ENCODE measurements around the gene ZHX3.
"Not testable (repeated sequence)": the region's sequence is repeated elsewhere in the genome, so short reads cannot be mapped to it uniquely, and the experiment has no call there.

ZHX3 gene

DNA sequence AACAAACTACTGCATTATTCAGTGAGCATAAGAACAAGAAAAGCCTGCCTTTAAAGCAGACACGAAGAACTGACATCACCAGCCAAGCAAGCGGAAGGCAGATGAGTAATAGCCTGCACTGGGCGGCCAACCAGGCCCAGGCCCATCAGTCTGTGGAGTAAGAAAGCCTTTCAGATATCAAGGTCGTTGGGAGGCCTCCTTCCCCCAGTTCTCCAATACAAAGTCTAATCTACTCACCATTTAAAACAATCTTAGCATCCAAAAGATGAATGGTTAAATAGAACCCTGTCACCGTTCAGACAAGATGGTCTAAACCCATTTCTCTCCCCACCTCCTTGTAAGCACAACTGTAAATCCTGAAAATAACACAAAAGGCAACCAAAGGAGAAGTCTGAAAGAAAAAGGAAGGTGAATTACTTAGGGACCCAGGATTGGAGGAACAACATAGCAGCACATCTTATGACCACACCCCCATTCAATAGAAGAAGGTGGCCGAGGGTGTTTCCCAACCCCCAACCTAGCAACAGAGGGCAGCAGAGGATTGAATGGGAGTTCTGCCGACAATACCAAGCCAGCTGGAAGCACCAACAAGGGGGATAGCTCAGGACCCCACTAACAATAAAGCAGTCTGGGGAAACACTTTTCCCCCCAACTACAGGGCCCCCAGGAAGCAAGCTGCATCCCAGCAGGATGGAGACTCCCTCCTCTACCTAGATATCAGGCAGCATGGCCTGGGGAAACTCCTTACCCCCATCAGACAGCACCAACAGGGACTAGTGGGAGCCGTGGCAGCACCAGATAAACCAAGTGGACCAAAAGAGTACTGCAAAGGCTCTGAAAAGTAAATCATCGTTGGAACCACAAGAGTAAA, 67.9 kb downstream of the ZHX3 start:
- no peak for DNase-seq

GRCh38 chr20:41248368-41249024, 69.0 kb downstream of the ZHX3 start:
- DNase-seq = no peak

- no peak for DNase-seq
Measured at GRCh38 chr20:41247523-41248367, 69.8 kb downstream of the ZHX3 start.

DNA sequence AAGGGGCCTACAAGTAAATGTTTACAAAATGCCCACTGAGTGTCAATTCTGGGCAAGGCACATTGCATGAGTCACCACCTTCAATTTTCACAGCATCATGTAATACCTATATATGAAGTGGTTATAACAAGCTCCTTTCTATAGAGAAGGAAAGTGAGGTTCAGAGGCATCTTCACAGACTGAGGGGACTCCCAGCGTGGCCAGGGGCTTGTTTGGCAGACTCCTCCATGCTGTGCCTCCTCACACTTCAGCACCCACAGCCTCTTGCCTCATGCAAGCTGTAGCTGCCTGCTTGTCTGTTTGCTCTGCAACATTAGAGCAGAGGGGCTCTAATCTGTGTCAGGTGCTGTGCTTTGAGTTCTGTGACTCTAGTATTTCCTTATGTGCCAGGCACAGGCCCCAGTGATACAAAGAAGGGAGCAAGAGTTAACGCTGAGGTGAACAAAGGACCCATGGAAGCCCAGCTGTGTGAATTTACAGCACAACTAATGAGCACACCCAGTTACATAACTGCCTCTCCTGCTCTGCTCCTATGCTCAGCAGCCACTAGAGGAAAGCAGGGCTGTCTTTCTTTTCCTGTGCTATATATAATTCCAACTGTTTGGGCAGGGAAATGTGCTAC, 72.3 kb downstream of the ZHX3 start:
- no peak for DNase-seq

DNA sequence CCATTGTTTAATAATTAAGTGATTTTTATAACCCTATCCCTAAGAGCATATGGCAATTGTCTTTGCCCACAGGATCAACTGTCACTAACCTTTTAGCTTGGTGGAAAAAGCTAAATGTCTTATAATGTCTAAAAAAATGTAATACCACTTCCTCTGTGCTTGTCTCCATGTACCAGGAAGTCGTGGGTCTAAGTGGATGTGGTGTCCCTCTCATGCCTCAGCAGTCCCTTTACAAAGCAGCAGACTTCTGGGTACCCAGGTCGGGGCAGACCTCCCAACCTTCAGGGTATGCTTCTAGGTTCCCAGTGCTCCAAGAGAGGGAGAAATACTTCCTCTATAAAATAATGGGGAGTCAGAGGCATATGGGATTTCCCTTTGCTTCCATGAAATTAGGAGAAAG, 74.7 kb downstream of the ZHX3 start:
- no peak for DNase-seq

DNA sequence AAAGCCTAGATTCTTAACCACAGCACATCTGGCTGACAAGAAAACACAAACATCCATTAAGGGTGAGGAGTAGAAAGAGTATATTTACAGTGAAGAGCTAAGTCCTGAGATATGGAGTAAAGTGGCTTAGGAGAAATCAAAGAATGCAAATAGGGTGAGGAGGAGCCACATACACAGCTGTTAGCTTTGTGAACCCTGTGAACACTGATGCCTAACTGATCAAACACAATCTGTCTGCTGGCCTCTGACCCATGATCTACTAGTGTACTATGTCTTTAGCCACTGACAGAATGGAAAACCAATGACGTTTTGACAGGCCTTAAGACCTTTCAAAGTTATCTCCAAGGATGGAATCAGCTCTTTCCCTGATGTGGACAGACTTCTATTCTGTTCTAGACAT, 75.2 kb downstream of the ZHX3 start:
- no peak for DNase-seq

DNA sequence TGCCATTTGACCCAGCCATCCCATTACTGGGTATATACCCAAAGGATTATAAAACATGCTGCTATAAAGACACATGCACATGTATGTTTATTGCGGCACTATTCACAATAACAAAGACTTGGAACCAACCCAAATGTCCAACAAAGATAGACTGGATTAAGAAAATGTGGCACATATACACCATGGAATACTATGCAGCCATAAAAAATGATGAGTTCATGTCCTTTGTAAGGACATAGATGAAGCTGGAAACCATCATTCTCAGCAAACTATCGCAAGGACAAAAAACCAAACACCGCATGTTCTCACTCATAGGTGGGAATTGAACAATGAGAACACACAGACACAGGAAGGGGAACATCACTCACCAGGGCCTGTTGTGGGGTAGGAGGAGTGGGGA, 80.3 kb downstream of the ZHX3 start:
- DNase-seq = not testable (repeated sequence)

- not testable (repeated sequence) for DNase-seq
Measured at GRCh38 chr20:41236818-41237217, 80.7 kb downstream of the ZHX3 start.

DNA sequence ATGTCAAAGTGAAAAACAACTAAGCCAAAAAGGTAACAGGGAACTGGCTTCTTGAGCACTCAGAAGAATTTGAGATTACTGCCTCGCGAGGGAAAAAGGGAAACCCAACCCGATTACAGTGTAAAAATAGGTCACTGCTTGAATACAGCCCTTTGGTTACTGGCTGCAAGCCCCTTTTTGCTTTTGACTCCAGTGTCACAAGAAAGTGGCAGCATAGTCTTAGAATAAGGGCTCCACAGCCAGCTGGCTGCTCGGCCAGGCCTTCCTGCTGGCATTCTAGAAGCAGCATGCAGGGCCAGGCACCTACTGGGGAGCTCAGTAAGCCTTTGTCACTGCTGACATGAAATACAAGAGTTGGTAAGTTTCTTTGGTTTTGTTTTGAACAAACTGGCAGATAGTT, 83.0 kb downstream of the ZHX3 start:
- DNase-seq = no peak

DNA sequence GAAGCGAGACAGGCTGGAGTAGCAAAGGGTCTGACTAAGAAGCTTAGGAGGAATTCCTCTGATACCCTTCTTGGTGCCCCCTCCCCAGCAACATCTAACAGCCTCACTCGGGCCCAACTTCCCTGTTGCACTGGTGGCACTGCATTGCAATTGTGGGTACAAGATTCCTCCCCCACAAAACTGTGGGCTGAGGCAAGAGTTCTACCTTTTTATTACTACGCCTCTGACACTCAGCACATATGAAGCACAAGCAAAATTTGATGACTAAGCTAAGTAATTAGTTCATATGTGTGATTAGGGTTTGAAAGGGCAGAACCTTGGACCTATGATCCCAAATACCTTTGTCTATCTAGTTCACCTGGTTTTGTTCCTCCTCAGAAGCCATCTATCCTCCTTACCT, 83.5 kb downstream of the ZHX3 start:
- DNase-seq = no peak

GRCh38 chr20:41232973-41233926, 84.3 kb downstream of the ZHX3 start:
- no peak for DNase-seq

GRCh38 chr20:41231136-41231535, 86.4 kb downstream of the ZHX3 start:
- DNase-seq = no peak

DNA sequence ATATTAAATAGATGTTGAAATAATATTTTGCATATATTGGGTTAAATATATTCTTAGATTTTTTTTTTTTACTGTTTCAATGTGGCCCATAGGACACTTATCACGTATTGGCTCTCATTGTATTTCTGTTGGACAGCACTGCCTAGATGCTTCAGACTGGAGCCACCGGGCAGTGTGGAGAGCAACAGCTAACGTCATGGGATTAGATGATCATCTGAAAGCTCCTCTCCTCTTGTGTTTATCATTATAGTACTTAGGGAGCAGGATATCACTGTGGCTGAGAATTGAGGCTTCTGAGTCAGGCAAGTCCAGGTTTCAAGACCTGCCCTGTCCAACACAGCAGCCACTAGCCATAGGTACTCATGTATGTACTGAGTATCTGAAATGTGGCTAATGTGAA, 87.4 kb downstream of the ZHX3 start:
- DNase-seq = no peak

- DNase-seq = no peak
Measured at GRCh38 chr20:41229259-41229658, 88.3 kb downstream of the ZHX3 start.

GRCh38 chr20:41228858-41229257, 88.7 kb downstream of the ZHX3 start:
- DNase-seq = no peak

- DNase-seq = no peak
Measured at GRCh38 chr20:41226426-41226825, 91.1 kb downstream of the ZHX3 start.

DNA sequence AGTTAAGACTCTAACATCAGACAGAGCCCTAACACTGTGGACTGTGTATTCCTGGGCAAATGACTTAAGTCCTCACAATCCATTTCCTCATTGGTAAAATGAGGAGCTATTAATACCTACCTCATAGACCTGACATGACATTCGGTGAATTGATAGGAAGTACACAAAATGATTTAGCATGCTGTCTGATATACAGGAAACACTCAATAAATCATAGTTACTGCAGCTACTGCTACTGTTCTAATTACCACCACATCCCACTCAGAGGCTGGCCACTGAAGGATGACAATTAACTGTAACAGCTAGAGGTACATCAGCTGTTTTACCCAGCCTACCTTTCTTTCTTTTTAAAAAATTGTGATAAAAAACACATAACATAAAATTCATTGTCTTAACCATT, 92.4 kb downstream of the ZHX3 start:
- DNase-seq = no peak

DNA sequence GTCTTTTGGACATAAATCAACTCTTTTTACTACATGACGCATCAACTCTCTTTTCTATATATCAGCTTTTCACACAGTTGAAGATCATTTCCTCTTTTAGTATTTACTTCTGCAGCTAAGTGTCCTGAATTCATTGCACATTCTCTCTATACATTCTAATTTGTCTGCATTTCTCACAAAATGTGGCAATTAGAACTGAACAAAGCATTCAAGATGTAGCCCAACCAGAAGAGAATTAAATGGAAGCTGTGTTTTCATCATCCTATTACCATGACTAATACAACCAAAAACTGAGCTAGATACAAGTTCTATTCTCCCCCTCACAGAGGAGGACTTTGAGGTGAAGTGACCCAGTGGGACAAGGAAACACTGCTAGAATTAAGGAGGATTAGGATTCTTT, 93.2 kb downstream of the ZHX3 start:
- DNase-seq = no peak

DNA sequence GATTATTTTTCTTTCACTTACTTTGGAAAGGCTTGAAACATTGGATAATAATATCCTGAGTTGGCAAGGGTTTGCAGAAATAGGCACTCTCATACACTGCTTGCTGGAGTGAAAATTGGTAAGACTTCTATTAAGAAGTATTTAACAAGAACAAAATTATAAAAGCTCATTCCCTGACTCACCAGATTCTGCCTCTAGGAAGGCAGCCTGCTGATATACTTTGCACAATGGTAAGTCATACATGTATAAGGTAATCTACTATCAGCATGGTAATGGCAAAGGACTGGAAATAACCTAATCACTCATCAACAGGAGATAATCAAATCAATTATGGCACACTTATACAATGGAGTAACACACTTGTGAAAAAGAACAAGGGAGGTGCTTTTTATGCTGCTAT, 94.4 kb downstream of the ZHX3 start:
- no peak for DNase-seq

- DNase-seq = no peak
Measured at GRCh38 chr20:41222703-41223102, 94.8 kb downstream of the ZHX3 start.

- no peak for DNase-seq
Measured at GRCh38 chr20:41222296-41222695, 95.2 kb downstream of the ZHX3 start.

Data from activated naive CD4-positive, alpha-beta T cell (primary cell).